ENCODE results near the gene KRTAP2-1. TPM values are rescaled to one million over a fixed set of nuclear protein-coding genes. Genes with fewer than 3 reads are reported as not detected.

Gene KRTAP2-1
- total RNA-seq, 2 experiments from 2014 or later, result not detected

DNA sequence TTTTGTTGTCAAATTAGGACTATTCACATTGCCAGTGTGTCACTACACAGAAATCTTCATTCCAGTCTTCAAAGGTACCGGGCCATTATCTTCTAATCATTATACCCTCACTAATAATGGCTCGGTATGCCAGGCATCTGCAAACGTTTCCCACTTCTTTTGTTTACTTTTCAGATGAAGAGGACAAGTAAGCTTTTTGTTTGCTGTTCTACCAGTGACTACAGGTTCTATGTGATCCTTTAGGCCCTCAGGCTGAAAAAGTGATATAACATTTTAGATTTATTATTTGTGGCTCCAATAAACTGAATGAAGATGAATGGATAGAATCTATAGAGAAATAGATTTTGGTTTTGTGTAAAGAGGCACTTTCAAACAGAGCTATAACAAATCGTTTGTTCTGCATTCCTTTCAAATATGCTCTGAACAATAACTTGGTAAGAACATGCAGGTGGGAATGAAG lies 37.8 kb downstream of the KRTAP2-1 start:
- Histone ChIP-seq H3K9me3 (ENCODE audit: control insufficient read depth in 1 of 2, insufficient read depth in 1 of 2, low read length in 2 of 2) (no peaks in the 10 kb centered on the region), H3K4me1 (ENCODE audit: insufficient read depth, low read length) (no peaks in the 10 kb centered on the region), H3K27me3 (ENCODE audit: control insufficient read depth in 1 of 2, insufficient read depth in 2 of 2, low read length in 2 of 2) (no peaks in the 10 kb centered on the region), H3K4me3 (ENCODE audit: low read length) (no peak overlapping the region), H3K36me3 (ENCODE audit: insufficient read depth, low read length) (no peaks in the 10 kb centered on the region), H3K27ac (ENCODE audit: low read depth in 1 of 2, low read length in 2 of 2) (no peak overlapping the region)
- no peak for ATAC-seq (ENCODE audit: poor library complexity)
- no peaks in the 10 kb centered on the region for H3K36me3 Mint-ChIP-seq (ENCODE audit: low read depth)
- ChIA-PET CTCF (no interaction called here), POLR2A (no interaction called here)
- no peaks in the 10 kb centered on the region for H3K9me3 Mint-ChIP-seq
- no peak overlapping the region for H3K27ac Mint-ChIP-seq
- TF ChIP-seq, protein P1, sequence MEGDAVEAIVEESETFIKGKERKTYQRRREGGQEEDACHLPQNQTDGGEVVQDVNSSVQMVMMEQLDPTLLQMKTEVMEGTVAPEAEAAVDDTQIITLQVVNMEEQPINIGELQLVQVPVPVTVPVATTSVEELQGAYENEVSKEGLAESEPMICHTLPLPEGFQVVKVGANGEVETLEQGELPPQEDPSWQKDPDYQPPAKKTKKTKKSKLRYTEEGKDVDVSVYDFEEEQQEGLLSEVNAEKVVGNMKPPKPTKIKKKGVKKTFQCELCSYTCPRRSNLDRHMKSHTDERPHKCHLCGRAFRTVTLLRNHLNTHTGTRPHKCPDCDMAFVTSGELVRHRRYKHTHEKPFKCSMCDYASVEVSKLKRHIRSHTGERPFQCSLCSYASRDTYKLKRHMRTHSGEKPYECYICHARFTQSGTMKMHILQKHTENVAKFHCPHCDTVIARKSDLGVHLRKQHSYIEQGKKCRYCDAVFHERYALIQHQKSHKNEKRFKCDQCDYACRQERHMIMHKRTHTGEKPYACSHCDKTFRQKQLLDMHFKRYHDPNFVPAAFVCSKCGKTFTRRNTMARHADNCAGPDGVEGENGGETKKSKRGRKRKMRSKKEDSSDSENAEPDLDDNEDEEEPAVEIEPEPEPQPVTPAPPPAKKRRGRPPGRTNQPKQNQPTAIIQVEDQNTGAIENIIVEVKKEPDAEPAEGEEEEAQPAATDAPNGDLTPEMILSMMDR (IDR thresholded peaks at IDR 0.05), result no peak
- DNase-seq, result no peak
- H3K4me3 Mint-ChIP-seq, result no peak overlapping the region
- intact Hi-C loops (cut with DNase I, micrococcal nuclease), result no loop called here
- no peaks in the 10 kb centered on the region for H3K4me1 Mint-ChIP-seq (ENCODE audit: low read depth)
- H3K27me3 Mint-ChIP-seq, result peaks cover 5% of the 10 kb centered on the region

GRCh38 chr17:41008811-41009210 lies 38.3 kb downstream of the KRTAP2-1 start, which contains the start of gene KRTAP3-1:
Gene KRTAP3-1 (minus strand): TSS chr17:41009128. CDS start chr17:41009074, 54 bp downstream.
- no peaks in the 10 kb centered on the region for H3K4me1 ChIP-seq (ENCODE audit: insufficient read depth, low read length)
- Mint-ChIP-seq H3K9me3 (no peaks in the 10 kb centered on the region), H3K27ac (no peak within 1 kb of the TSS), H3K36me3 (ENCODE audit: low read depth) (no peaks in the 10 kb centered on the region), H3K27me3 (peaks cover 11% of the 10 kb centered on the region), H3K4me1 (ENCODE audit: low read depth) (no peaks in the 10 kb centered on the region), H3K4me3 (no peak within 1 kb of the TSS)
- CTCF ChIA-PET, result no interaction called here
- no peaks in the 10 kb centered on the region for H3K9me3 ChIP-seq (ENCODE audit: control insufficient read depth in 1 of 2, insufficient read depth in 1 of 2, low read length in 2 of 2)
- POLR2A ChIA-PET, result no interaction called here
- intact Hi-C loops (cut with DNase I, micrococcal nuclease), result no loop called here
- DNase-seq, result no peak
- no peak within 1 kb of the TSS for H3K4me3 ChIP-seq (ENCODE audit: low read length)
- H3K36me3 ChIP-seq (ENCODE audit: insufficient read depth, low read length), result no peaks in the 10 kb centered on the region
- TF ChIP-seq, protein P1 (IDR thresholded peaks at IDR 0.05), result no peak
- no peaks in the 10 kb centered on the region for H3K27me3 ChIP-seq (ENCODE audit: control insufficient read depth in 1 of 2, insufficient read depth in 2 of 2, low read length in 2 of 2)
- no peak for ATAC-seq (ENCODE audit: poor library complexity)
- no peak within 1 kb of the TSS for H3K27ac ChIP-seq (ENCODE audit: low read depth in 1 of 2, low read length in 2 of 2)

- Histone ChIP-seq H3K4me1 (ENCODE audit: insufficient read depth, low read length) (no peaks in the 10 kb centered on the region), H3K36me3 (ENCODE audit: insufficient read depth, low read length) (no peaks in the 10 kb centered on the region), H3K27ac (ENCODE audit: low read depth in 1 of 2, low read length in 2 of 2) (no peak overlapping the region), H3K9me3 (ENCODE audit: control insufficient read depth in 1 of 2, insufficient read depth in 1 of 2, low read length in 2 of 2) (no peaks in the 10 kb centered on the region), H3K27me3 (ENCODE audit: control insufficient read depth in 1 of 2, insufficient read depth in 2 of 2, low read length in 2 of 2) (peaks cover 4 to 5% of the 10 kb centered on the region in 2 experiments), H3K4me3 (ENCODE audit: low read length) (no peak overlapping the region)
- H3K9me3 Mint-ChIP-seq, result no peaks in the 10 kb centered on the region
- CTCF ChIA-PET, result no interaction called here
- no peaks in the 10 kb centered on the region for H3K4me1 Mint-ChIP-seq (ENCODE audit: low read depth)
- no peaks in the 10 kb centered on the region for H3K36me3 Mint-ChIP-seq (ENCODE audit: low read depth)
- ATAC-seq (ENCODE audit: poor library complexity), result no peak
- intact Hi-C loops (cut with DNase I, micrococcal nuclease), result no loop called here
- H3K4me3 Mint-ChIP-seq, result no peak overlapping the region
- POLR2A ChIA-PET, result interaction anchor here (0.6 kb wide), 1 partner anchor 11 kb away, joined by 3 read pairs; no protein-coding TSS in a partner anchor
- TF ChIP-seq, protein P1 (IDR thresholded peaks at IDR 0.05), result no peak
- peaks cover 38% of the 10 kb centered on the region for H3K27me3 Mint-ChIP-seq
- no peak overlapping the region for H3K27ac Mint-ChIP-seq
- no peak for DNase-seq
These were observed 42.7 kb downstream of the KRTAP2-1 start for GRCh38 chr17:41004397-41004796.
